HG03575 (cell line): ENCODE results near the gene PCDHA3.
"Not testable (repeated sequence)": the region's sequence is repeated elsewhere in the genome, so short reads cannot be mapped to it uniquely, and the experiment has no call there.

Experiments used
- ATAC-seq: cut with Tn5 transposase; IDR thresholded peaks from one replicate; pipeline ENCODE4 v1.9.1; 2021; ENCODE audit not compliant: unreplicated experiment, insufficient number of reproducible peaks, low FRiP score; ENCODE audit errors: extremely low read depth

The PCDHA3 gene

GRCh38 chr5:140800816-140801493 lies at the start of gene PCDHA3:
TSS of gene PCDHA3 (plus strand) at chr5:140801057.
- no peak for ATAC-seq

- no peak for ATAC-seq
Measured at GRCh38 chr5:140753561-140753960, 47.3 kb upstream of the PCDHA3 start.

GRCh38 chr5:140764177-140764973 lies 36.5 kb upstream of the PCDHA3 start:
- no peak for ATAC-seq

- no peak for ATAC-seq
Measured at GRCh38 chr5:140767444-140767843, 33.4 kb upstream of the PCDHA3 start.

- ATAC-seq, result no peak
Measured at GRCh38 chr5:140780512-140780911, 20.3 kb upstream of the PCDHA3 start.

GRCh38 chr5:140785905-140786686 lies 14.8 kb upstream of the PCDHA3 start, which contains the start of gene PCDHA1:
TSS of gene PCDHA1 (plus strand) at chr5:140786140.
- ATAC-seq, result no peak

GRCh38 chr5:140787422-140787821 lies 13.4 kb upstream of the PCDHA3 start:
- ATAC-seq, result not testable (repeated sequence)

- not testable (repeated sequence) for ATAC-seq
Measured at GRCh38 chr5:140787849-140788504, 12.9 kb upstream of the PCDHA3 start.

GRCh38 chr5:140791089-140791488 lies 9.8 kb upstream of the PCDHA3 start:
- no peak for ATAC-seq

GRCh38 chr5:140794595-140795258 lies 6.1 kb upstream of the PCDHA3 start, which contains the start of gene PCDHA2:
TSS of gene PCDHA2 (plus strand) at chr5:140794852.
- no peak for ATAC-seq

- ATAC-seq, result no peak
Measured at GRCh38 chr5:140795259-140795641, 5.6 kb upstream of the PCDHA3 start.

GRCh38 chr5:140796072-140796717 lies 4.7 kb upstream of the PCDHA3 start:
- not testable (repeated sequence) for ATAC-seq

GRCh38 chr5:140796718-140797095 lies 4.2 kb upstream of the PCDHA3 start:
- no peak for ATAC-seq

GRCh38 chr5:140801494-140801841 lies 611 bp downstream of the PCDHA3 start:
- no peak for ATAC-seq

- not testable (repeated sequence) for ATAC-seq
Measured at GRCh38 chr5:140802381-140802780, 1.5 kb downstream of the PCDHA3 start.

GRCh38 chr5:140802781-140803271 lies 2.0 kb downstream of the PCDHA3 start:
- no peak for ATAC-seq

GRCh38 chr5:140806834-140807775 lies 6.2 kb downstream of the PCDHA3 start, which contains the start of gene PCDHA4:
TSS of gene PCDHA4 (plus strand) at chr5:140807068.
- no peak for ATAC-seq
